Activated CD4-positive, alpha-beta memory T cell treated with anti-CD3 and anti-CD28 coated beads, Interleukin-2, amount 10 ng/mL, durations not matched to agents 7 days and 5 days (primary cell): Measurements from ENCODE around the gene TM4SF18. TPM values are rescaled to one million over a fixed set of nuclear protein-coding genes. Genes with fewer than 3 reads are reported as not detected.

Experiments used
- CTCF ChIA-PET: fragments of 350-600 bp; sonication (Branson Sonifier 250); formaldehyde crosslinking; loops from one replicate; lab custom pipeline; 2021; ENCODE audit warnings: antibody characterized with exemption, inconsistent platforms; lab: Charles Lee
- POLR2A ChIA-PET: fragments of 350-600 bp; sonication (Branson Sonifier 250); formaldehyde crosslinking; loops from one replicate; lab custom pipeline; 2021; ENCODE audit warnings: antibody characterized with exemption; lab: Charles Lee
- DNase-seq: peaks from one replicate; pipeline ENCODE4 v3.0.0-alpha.2; 2020
- H3K27ac Mint-ChIP-seq: one replicate; pipeline ENCODE4 v1.8.0; 2021; ENCODE audit warnings: mild to moderate bottlenecking, mixed read lengths
- H3K27me3 Mint-ChIP-seq: one replicate; pipeline ENCODE4 v1.8.0; 2021; ENCODE audit warnings: mixed read lengths
- H3K36me3 Mint-ChIP-seq: one replicate; pipeline ENCODE4 v1.8.0; 2021; ENCODE audit warnings: low read depth, mixed read lengths
- H3K4me1 Mint-ChIP-seq: one replicate; pipeline ENCODE4 v1.8.0; 2021; ENCODE audit warnings: mixed read lengths
- H3K4me3 Mint-ChIP-seq: one replicate; pipeline ENCODE4 v1.8.0; 2021; ENCODE audit warnings: mild to moderate bottlenecking, mixed read lengths
- H3K9me3 Mint-ChIP-seq: one replicate; pipeline ENCODE4 v1.8.0; 2021; ENCODE audit warnings: mixed read lengths
- total RNA-seq, 2 experiments: library from RNA; stranded (reverse); gene quantifications; one replicate each; pipeline ENCODE4 v1.2.3, GENCODE V29; 2021

The TM4SF18 gene
- total RNA-seq, 2 experiments from 2014 or later: not detected

DNA sequence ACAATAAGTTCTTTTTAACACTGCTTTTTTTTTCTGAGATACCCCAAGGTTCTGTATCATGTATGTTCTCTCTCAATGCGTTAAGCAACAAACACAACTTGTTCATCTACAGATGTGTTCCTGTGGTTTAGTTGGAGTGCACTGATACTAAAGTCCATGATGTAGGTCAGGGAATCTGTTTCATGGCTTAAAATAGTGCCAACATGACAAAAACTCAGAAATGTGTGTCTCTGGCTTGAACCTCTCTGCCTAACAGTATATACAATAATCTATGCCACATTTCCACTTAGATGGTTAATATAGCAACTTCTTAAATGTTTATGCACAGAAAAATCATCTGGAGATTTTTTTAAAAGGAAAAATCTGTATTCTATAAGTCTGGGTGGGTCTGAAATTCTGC lies 51.1 kb downstream of the TM4SF18 start:
- H3K27me3 Mint-ChIP-seq: peaks cover 2% of the 10 kb centered on the region
- H3K9me3 Mint-ChIP-seq: no peaks in the 10 kb centered on the region
- DNase-seq: no peak
- no peaks in the 10 kb centered on the region for H3K36me3 Mint-ChIP-seq
- H3K4me3 Mint-ChIP-seq: no peak overlapping the region
- ChIA-PET POLR2A (no interaction called here), CTCF (interaction anchor here (1.1 kb wide), 1 partner anchor 9 kb away, joined by 3 read pairs; no protein-coding TSS in a partner anchor)
- no peak overlapping the region for H3K27ac Mint-ChIP-seq
- peaks cover 5% of the 10 kb centered on the region for H3K4me1 Mint-ChIP-seq

- H3K36me3 Mint-ChIP-seq: no peaks in the 10 kb centered on the region
- ChIA-PET CTCF (interaction anchor here (0.7 to 1.6 kb wide), 3 partner anchors 7 to 533 kb away, joined by 3 to 4 read pairs (median 3); no protein-coding TSS in a partner anchor), POLR2A (interaction anchor here (1.8 kb wide), 1 partner anchor 150 kb away, joined by 3 read pairs; no protein-coding TSS in a partner anchor)
- no peak for DNase-seq
- H3K9me3 Mint-ChIP-seq: no peaks in the 10 kb centered on the region
- H3K27ac Mint-ChIP-seq: no peak overlapping the region
- H3K4me1 Mint-ChIP-seq: peaks cover 11% of the 10 kb centered on the region
- no peaks in the 10 kb centered on the region for H3K27me3 Mint-ChIP-seq
- no peak overlapping the region for H3K4me3 Mint-ChIP-seq
Observed at GRCh38 chr3:149280671-149281349, 52.6 kb downstream of the TM4SF18 start.

DNA sequence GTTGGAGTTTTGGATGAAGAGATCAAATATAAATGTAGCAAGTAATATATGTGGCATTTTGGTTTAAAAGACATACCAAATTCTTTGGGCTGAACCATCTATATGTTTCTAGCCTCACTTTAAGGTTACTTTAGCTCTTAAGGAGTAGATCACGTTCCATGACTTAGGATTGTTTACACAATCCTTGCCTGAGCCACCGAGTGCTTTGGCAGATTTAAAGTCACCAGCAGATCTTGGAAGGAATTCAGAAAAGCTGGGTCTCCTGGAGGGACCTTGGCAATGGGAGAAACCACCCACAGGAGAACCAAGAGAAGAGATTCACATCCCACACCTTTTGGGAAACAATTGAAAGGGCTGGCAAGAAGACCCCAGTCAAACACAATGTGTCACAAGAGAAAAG lies 54.5 kb downstream of the TM4SF18 start:
- POLR2A ChIA-PET: interaction anchor here (1.8 kb wide), 1 partner anchor 149 kb away, joined by 3 read pairs; no protein-coding TSS in a partner anchor
- Mint-ChIP-seq H3K4me1 (peaks cover 11% of the 10 kb centered on the region), H3K9me3 (no peaks in the 10 kb centered on the region), H3K27ac (no peak overlapping the region), H3K27me3 (peaks cover 3% of the 10 kb centered on the region), H3K4me3 (no peak overlapping the region), H3K36me3 (no peaks in the 10 kb centered on the region)
- DNase-seq: no peak
- CTCF ChIA-PET: interaction anchor here (1.0 to 2.0 kb wide), 4 partner anchors 8 to 326 kb away, joined by 3 to 17 read pairs (median 4); no protein-coding TSS in a partner anchor

DNA sequence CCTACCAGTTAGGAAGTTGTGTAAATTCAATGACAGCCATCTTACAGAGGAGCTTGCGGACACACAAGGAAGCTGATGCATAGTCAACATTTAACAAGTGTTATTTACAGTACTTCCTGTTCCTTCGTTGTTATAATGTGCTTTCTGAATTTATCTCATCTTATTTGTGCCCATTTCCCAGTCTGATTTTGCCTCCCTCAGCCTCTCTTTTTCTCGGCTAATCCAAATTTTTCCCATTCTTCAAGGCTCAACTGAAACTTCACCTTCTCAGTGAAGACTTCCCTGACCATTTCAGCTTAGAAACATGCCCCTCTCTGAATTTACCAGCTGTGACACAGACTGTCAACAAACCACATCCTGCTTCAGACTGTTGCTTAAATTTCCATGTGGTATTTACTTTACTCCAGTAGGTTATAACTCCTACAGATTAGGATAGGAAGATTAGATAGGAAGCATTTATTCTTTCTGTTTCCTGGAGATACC lies 56.1 kb downstream of the TM4SF18 start:
- CTCF ChIA-PET: interaction anchor here (1.0 to 2.0 kb wide), 4 partner anchors 14 to 327 kb away, joined by 3 to 17 read pairs (median 3); no protein-coding TSS in a partner anchor
- H3K9me3 Mint-ChIP-seq: no peaks in the 10 kb centered on the region
- POLR2A ChIA-PET: interaction anchor here (0.7 kb wide), 1 partner anchor 148 kb away, joined by 3 read pairs; the partner anchor contains the start of gene HPS3
- H3K4me3 Mint-ChIP-seq: peak overlapping the region; percentile 57
- peaks cover 3% of the 10 kb centered on the region for H3K27me3 Mint-ChIP-seq
- peak overlapping the region; percentile 63 for H3K27ac Mint-ChIP-seq
- H3K36me3 Mint-ChIP-seq: no peaks in the 10 kb centered on the region
- peaks cover 11% of the 10 kb centered on the region for H3K4me1 Mint-ChIP-seq
- DNase-seq: no peak

GRCh38 chr3:149276619-149277018 lies 56.8 kb downstream of the TM4SF18 start:
- no peaks in the 10 kb centered on the region for H3K36me3 Mint-ChIP-seq
- no peak overlapping the region for H3K4me3 Mint-ChIP-seq
- POLR2A ChIA-PET: no interaction called here
- H3K27ac Mint-ChIP-seq: no peak overlapping the region
- H3K4me1 Mint-ChIP-seq: peaks cover 11% of the 10 kb centered on the region
- no peaks in the 10 kb centered on the region for H3K9me3 Mint-ChIP-seq
- no peak for DNase-seq
- CTCF ChIA-PET: interaction anchor here (1.0 to 6.4 kb wide), 4 partner anchors 15 to 326 kb away, joined by 3 to 96 read pairs (median 29); no protein-coding TSS in a partner anchor
- H3K27me3 Mint-ChIP-seq: peaks cover 3% of the 10 kb centered on the region

GRCh38 chr3:149274220-149274619 lies 59.2 kb downstream of the TM4SF18 start:
- no peaks in the 10 kb centered on the region for H3K9me3 Mint-ChIP-seq
- no peak for DNase-seq
- ChIA-PET POLR2A (no interaction called here), CTCF (interaction anchor here (0.7 to 6.4 kb wide), 7 partner anchors 7 to 419 kb away, joined by 3 to 96 read pairs (median 4); no protein-coding TSS in a partner anchor)
- no peak overlapping the region for H3K27ac Mint-ChIP-seq
- H3K36me3 Mint-ChIP-seq: no peaks in the 10 kb centered on the region
- no peak overlapping the region for H3K4me3 Mint-ChIP-seq
- peaks cover 8% of the 10 kb centered on the region for H3K27me3 Mint-ChIP-seq
- peaks cover 11% of the 10 kb centered on the region for H3K4me1 Mint-ChIP-seq

GRCh38 chr3:149273096-149273751 lies 60.2 kb downstream of the TM4SF18 start:
- POLR2A ChIA-PET: no interaction called here
- Mint-ChIP-seq H3K36me3 (no peaks in the 10 kb centered on the region), H3K4me1 (peaks cover 11% of the 10 kb centered on the region), H3K27ac (no peak overlapping the region), H3K9me3 (no peaks in the 10 kb centered on the region), H3K4me3 (no peak overlapping the region), H3K27me3 (peaks cover 8% of the 10 kb centered on the region)
- CTCF ChIA-PET: interaction anchor here (0.6 to 6.4 kb wide), 11 partner anchors 8 to 322 kb away, joined by 3 to 96 read pairs (median 3); no protein-coding TSS in a partner anchor
- no peak for DNase-seq

- Mint-ChIP-seq H3K9me3 (no peaks in the 10 kb centered on the region), H3K4me1 (peaks cover under 1% of the 10 kb centered on the region), H3K36me3 (no peaks in the 10 kb centered on the region), H3K27ac (no peak overlapping the region), H3K4me3 (no peak overlapping the region), H3K27me3 (peaks cover 8% of the 10 kb centered on the region)
- DNase-seq: no peak
- POLR2A ChIA-PET: no interaction called here
- CTCF ChIA-PET: interaction anchor here (0.9 to 6.4 kb wide), 4 partner anchors 151 to 321 kb away, joined by 3 to 96 read pairs (median 30); no protein-coding TSS in a partner anchor
Observed at GRCh38 chr3:149271669-149272068, 61.8 kb downstream of the TM4SF18 start.

DNA sequence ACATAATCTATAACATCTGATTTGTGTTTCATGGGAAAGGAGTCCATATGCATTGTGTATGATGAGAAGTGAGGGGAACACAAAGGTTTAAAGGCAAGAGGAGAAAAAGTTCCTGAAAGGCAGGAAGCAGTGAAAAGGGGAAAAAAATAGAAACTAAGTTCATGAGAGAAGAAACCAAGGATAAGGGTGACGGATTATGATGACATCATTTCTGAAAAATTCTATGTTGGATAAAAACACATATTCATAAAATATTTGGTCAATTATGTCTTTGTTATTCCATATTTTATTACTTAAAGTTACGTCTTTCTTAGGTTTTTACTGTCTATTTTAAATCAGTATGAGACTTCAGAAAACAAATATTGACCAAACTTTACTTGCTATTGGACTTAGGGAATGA lies 63.3 kb downstream of the TM4SF18 start:
- no peak overlapping the region for H3K27ac Mint-ChIP-seq
- POLR2A ChIA-PET: no interaction called here
- no peak overlapping the region for H3K4me3 Mint-ChIP-seq
- CTCF ChIA-PET: interaction anchor here (6.4 kb wide), 1 partner anchor 149 kb away, joined by 96 read pairs; no protein-coding TSS in a partner anchor
- H3K36me3 Mint-ChIP-seq: no peaks in the 10 kb centered on the region
- H3K4me1 Mint-ChIP-seq: no peaks in the 10 kb centered on the region
- no peaks in the 10 kb centered on the region for H3K9me3 Mint-ChIP-seq
- DNase-seq: no peak
- H3K27me3 Mint-ChIP-seq: peaks cover 5% of the 10 kb centered on the region

- POLR2A ChIA-PET: no interaction called here
- no peaks in the 10 kb centered on the region for H3K4me1 Mint-ChIP-seq
- no peak for DNase-seq
- H3K27me3 Mint-ChIP-seq: peaks cover 5% of the 10 kb centered on the region
- H3K4me3 Mint-ChIP-seq: no peak overlapping the region
- H3K9me3 Mint-ChIP-seq: no peaks in the 10 kb centered on the region
- H3K36me3 Mint-ChIP-seq: no peaks in the 10 kb centered on the region
- no peak overlapping the region for H3K27ac Mint-ChIP-seq
- CTCF ChIA-PET: interaction anchor here (2.2 kb wide), 1 partner anchor 149 kb away, joined by 14 read pairs; no protein-coding TSS in a partner anchor
Observed at GRCh38 chr3:149269687-149270086, 63.7 kb downstream of the TM4SF18 start.
